Kidney epithelial cell (primary cell): ENCODE measurements around the gene ZBTB46. TPM values are rescaled to one million over a fixed set of nuclear protein-coding genes. Genes with fewer than 3 reads are reported as not detected.

Experiments used
- DNase-seq: peaks from one replicate; pipeline ENCODE4 v3.0.0-alpha.2; 2010; ENCODE audit warnings: low read depth
- H3K27me3 ChIP-seq: 2 replicates; pipeline ENCODE4 v1.6.0; 2011; ENCODE audit warnings: low read length; ENCODE audit not compliant: control insufficient read depth, insufficient read depth
- H3K36me3 ChIP-seq: 2 replicates; pipeline ENCODE4 v1.5.1; 2011; ENCODE audit warnings: low read length; ENCODE audit not compliant: control insufficient read depth, insufficient read depth
- H3K4me3 ChIP-seq: 2 replicates; pipeline ENCODE4 v1.5.1; 2011; ENCODE audit warnings: low read depth, mild to moderate bottlenecking, control low read depth, low read length
- total RNA-seq: library from RNA; depleted of rRNA; stranded (reverse); fragments of >200 nt; gene quantifications from 2 replicates; pipeline ENCODE4 v1.2.3, GENCODE V29; 2015
- TF ChIP-seq, protein P1 (sequence below): IDR thresholded peaks from 2 replicates; pipeline ENCODE4 v1.5.1; 2011; ENCODE audit warnings: mild to moderate bottlenecking, moderate library complexity, low read length, control low read depth, inconsistent platforms; ENCODE audit not compliant: insufficient read depth, poor library complexity, severe bottlenecking

ZBTB46 gene
- total RNA-seq, 1 donor from 2014 or later = 7.8 TPM

- Histone ChIP-seq H3K4me3 (no peak overlapping the region), H3K27me3 (peaks cover 9% of the 10 kb centered on the region), H3K36me3 (no peaks in the 10 kb centered on the region)
- TF ChIP-seq, protein P1, sequence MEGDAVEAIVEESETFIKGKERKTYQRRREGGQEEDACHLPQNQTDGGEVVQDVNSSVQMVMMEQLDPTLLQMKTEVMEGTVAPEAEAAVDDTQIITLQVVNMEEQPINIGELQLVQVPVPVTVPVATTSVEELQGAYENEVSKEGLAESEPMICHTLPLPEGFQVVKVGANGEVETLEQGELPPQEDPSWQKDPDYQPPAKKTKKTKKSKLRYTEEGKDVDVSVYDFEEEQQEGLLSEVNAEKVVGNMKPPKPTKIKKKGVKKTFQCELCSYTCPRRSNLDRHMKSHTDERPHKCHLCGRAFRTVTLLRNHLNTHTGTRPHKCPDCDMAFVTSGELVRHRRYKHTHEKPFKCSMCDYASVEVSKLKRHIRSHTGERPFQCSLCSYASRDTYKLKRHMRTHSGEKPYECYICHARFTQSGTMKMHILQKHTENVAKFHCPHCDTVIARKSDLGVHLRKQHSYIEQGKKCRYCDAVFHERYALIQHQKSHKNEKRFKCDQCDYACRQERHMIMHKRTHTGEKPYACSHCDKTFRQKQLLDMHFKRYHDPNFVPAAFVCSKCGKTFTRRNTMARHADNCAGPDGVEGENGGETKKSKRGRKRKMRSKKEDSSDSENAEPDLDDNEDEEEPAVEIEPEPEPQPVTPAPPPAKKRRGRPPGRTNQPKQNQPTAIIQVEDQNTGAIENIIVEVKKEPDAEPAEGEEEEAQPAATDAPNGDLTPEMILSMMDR = no peak
- DNase-seq = no peak
Measured at GRCh38 chr20:63789836-63790571, 41.1 kb downstream of the ZBTB46 start.

- peaks cover 3% of the 10 kb centered on the region for H3K27me3 ChIP-seq
- TF ChIP-seq, protein P1 = no peak
- no peaks in the 10 kb centered on the region for H3K36me3 ChIP-seq
- no peak for DNase-seq
- H3K4me3 ChIP-seq = no peak overlapping the region
Measured at GRCh38 chr20:63787749-63788148, 43.3 kb downstream of the ZBTB46 start.

DNA sequence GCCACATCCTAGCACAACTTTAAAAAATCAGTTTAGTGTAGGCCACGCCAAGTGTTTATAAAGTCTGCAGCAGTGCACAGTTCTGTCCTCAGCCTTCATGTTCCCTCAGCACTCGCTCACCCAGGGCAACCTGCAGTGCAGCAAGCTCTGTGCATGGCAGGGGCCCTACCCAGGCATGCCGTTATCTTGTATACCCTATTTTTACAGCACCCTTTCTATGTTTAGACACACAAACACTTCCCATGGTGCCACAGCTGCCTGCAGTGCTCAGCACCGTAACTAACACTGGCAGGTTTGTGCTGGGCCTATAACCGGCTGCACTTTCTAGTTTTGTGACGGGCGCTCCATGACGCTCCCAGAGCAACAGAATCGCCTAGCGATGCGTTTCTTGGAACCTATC is 43.8 kb downstream of the ZBTB46 start:
- TF ChIP-seq, protein P1 = no peak
- H3K4me3 ChIP-seq = no peak overlapping the region
- H3K36me3 ChIP-seq = no peaks in the 10 kb centered on the region
- peaks cover 3% of the 10 kb centered on the region for H3K27me3 ChIP-seq
- DNase-seq = no peak

DNA sequence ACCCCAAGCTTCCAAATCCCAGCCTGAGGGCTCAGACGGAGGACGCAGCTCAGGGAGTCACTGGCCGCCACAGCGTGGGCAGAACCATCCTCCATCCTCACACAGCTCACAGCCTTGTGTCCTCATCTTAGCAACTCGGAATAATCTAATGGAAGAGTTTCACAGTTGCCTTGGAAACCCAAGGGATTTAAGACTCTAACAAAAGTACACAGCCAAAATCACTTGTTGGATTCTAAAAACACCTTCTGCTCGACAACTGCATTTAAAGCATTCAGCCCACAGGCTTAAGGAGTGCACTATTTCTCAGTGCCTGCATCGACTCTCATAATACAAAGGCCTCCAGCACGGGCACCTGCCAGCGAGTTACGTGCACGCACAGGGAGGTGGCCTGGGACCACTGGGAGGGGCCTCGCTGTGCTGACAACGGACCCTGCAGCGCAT is 45.4 kb downstream of the ZBTB46 start:
- Histone ChIP-seq H3K27me3 (no peaks in the 10 kb centered on the region), H3K36me3 (no peaks in the 10 kb centered on the region), H3K4me3 (no peak overlapping the region)
- DNase-seq = no peak
- TF ChIP-seq, protein P1 = no peak

- TF ChIP-seq, protein P1 = no peak
- Histone ChIP-seq H3K36me3 (no peaks in the 10 kb centered on the region), H3K27me3 (no peaks in the 10 kb centered on the region), H3K4me3 (no peak overlapping the region)
- DNase-seq = no peak
Measured at GRCh38 chr20:63783970-63784369, 47.1 kb downstream of the ZBTB46 start.

DNA sequence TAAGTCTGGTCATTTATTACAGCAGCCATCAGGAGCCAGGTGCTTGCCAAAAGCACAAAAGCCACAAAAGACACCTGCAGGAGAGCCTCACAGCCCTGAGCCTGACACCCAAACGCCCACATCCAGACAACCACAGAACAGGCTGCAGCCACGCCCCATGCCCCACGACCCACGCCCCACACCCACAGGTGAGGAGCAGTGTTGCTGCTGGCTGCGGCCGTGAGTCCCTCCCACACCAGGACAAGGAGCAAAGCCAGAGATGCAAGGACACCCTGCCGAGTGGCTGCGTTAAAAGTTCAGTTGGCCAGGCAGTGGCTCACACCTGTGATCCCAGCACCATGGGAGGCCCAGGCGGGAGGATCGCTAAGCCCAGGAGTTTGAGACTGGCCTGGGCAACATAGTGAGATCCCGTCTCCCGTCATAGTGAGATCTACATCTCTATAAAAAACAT is 48.5 kb downstream of the ZBTB46 start:
- Histone ChIP-seq H3K27me3 (no peaks in the 10 kb centered on the region), H3K36me3 (no peaks in the 10 kb centered on the region), H3K4me3 (no peak overlapping the region)
- DNase-seq = no peak
- TF ChIP-seq, protein P1 = no peak
